K562 (cell line): Measurements from ENCODE around the gene PAN2. TPM values are rescaled to one million over a fixed set of nuclear protein-coding genes. Genes with fewer than 3 reads are reported as not detected.

Experiments used
- CBX3 ChIP-seq, 2 experiments: IDR thresholded peaks; 1 replicate in 1 of 2; 2 replicates in 1 of 2; pipeline ENCODE4 v1.6.1; 2012; ENCODE audit warnings: inconsistent platforms in 2 of 2, low read length in 2 of 2, borderline replicate concordance in 1 of 2, control low read depth in 1 of 2
- KDM2B ChIP-seq: fragments of 250-450 bp; sonication (Bioruptor Pico); IDR thresholded peaks from 2 replicates; pipeline ENCODE4 v1.8.0; 2021; ENCODE audit warnings: mild to moderate bottlenecking, moderate library complexity
- PTRF ChIP-seq: fragments of 450-650 bp; IDR thresholded peaks from 2 replicates; pipeline ENCODE4 v1.6.1; 2016; ENCODE audit warnings: mild to moderate bottlenecking, missing genetic modification characterization, missing compliant biosample characterization
- RBM17 ChIP-seq: fragments of 200-400 bp; formaldehyde crosslinking; IDR thresholded peaks from 2 replicates; pipeline ENCODE4 v1.6.1; 2017; ENCODE audit warnings: low read depth, mild to moderate bottlenecking, low read length, borderline replicate concordance
- SMARCE1 ChIP-seq: fragments of 450-650 bp; IDR thresholded peaks from 2 replicates; pipeline ENCODE4 v1.7.1; 2016; ENCODE audit warnings: mild to moderate bottlenecking
- ZNF589 ChIP-seq: fragments of 200-800 bp; sonication (Bioruptor generic); IDR thresholded peaks from 2 replicates; pipeline ENCODE4 v1.6.1; 2016; ENCODE audit warnings: low read depth, missing genetic modification characterization, missing compliant biosample characterization
- ZNF75A ChIP-seq: fragments of 450-650 bp; formaldehyde crosslinking; IDR thresholded peaks from 2 replicates; pipeline ENCODE4 v1.4.0; 2020; ENCODE audit warnings: mild to moderate bottlenecking
- polyA plus RNA-seq, 8 experiments: library from polyadenylated mRNA; depleted of rRNA in 4 of 8; stranded (reverse) in 5 of 8; unstranded in 3 of 8; fragments of >200 nt; fragmentation: Nextera tagmentation in 2 of 8; fragmentation: Illumina TruSeq in 1 of 8; extraction: Ambion mirVana in 2 of 8; extraction: Trizol in 1 of 8; gene quantifications; 2 replicates each; pipeline versions ENCODE4 v1.2.1 to v1.2.3, GENCODE V29; 2011 to 2014; ENCODE audit warnings: inconsistent platforms in 1 of 8, missing spikeins in 1 of 8
- total RNA-seq, 7 experiments: library from RNA; depleted of rRNA in 6 of 7; stranded (reverse); fragments of >200 nt in 6 of 7; fragmentation: Illumina TruSeq in 2 of 7; extraction: Trizol in 2 of 7; gene quantifications; 2 replicates each; pipeline versions ENCODE4 v1.2.1 to v1.2.3, GENCODE V29; 2011 to 2021; ENCODE audit warnings: low replicate concordance in 1 of 7
- TF ChIP-seq, protein P1 (sequence below): sonication (generic); formaldehyde crosslinking; IDR thresholded peaks from 2 replicates; pipeline ENCODE4 v1.5.0; 2020; ENCODE audit warnings: missing genetic modification reagents
- TF ChIP-seq, protein P2 (sequence below): fragments of 450-650 bp; IDR thresholded peaks from 2 replicates; pipeline ENCODE4 v1.6.1; 2016; ENCODE audit warnings: mild to moderate bottlenecking, moderate library complexity

The PAN2 gene
- total and polyA plus RNA-seq, 9 of the 15 experiments (the other 6 are each of a cell fraction or from before 2014, with no cell fraction given), result 15.0 to 66.1 (median 25.9) TPM

DNA sequence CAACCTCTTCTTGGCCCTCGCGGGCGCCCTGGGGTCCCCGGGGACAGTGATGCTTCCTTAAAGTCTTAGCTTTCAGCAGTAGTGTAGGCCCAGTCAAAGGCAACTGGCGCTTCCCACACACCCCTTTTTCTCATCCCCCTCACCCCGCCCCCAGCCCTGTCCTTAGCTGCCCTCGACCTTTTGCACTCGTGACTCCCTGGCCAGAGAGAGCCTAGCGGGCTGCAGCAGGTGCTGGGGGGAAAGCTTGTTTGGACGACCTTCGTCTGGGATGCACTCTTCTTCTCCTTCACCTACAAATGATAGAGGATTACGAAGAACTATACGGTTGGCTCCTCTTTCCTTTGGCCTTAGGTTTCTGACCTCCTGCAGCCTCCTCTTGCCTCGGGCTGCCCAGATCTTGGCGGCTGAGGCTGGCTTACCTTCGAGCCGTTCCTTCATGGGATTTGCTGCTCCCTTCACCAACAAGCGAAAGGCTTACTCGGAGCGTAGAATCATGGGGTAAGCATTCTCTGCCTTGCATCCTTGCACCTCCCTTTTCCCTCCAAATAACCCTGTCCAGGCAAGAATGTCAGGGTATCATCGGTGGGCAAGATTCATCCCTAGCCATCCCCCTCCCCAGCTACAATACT, 66.2 kb downstream of the PAN2 start (continued):
- TF ChIP-seq RBM17, result no peak
- no peak for TF ChIP-seq ZNF589
- TF ChIP-seq SMARCE1, result no peak
- TF ChIP-seq CBX3 (IDR thresholded peaks at IDR 0.05; ENCODE audit: borderline replicate concordance in 1 of 2, low read length in 2 of 2), result no peak
- TF ChIP-seq, protein P1, sequence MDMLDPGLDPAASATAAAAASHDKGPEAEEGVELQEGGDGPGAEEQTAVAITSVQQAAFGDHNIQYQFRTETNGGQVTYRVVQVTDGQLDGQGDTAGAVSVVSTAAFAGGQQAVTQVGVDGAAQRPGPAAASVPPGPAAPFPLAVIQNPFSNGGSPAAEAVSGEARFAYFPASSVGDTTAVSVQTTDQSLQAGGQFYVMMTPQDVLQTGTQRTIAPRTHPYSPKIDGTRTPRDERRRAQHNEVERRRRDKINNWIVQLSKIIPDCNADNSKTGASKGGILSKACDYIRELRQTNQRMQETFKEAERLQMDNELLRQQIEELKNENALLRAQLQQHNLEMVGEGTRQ (CRISPR knock-in tag), result peak; percentile 30; the same call in 1 of the 2 replicates
- TF ChIP-seq, protein P2, sequence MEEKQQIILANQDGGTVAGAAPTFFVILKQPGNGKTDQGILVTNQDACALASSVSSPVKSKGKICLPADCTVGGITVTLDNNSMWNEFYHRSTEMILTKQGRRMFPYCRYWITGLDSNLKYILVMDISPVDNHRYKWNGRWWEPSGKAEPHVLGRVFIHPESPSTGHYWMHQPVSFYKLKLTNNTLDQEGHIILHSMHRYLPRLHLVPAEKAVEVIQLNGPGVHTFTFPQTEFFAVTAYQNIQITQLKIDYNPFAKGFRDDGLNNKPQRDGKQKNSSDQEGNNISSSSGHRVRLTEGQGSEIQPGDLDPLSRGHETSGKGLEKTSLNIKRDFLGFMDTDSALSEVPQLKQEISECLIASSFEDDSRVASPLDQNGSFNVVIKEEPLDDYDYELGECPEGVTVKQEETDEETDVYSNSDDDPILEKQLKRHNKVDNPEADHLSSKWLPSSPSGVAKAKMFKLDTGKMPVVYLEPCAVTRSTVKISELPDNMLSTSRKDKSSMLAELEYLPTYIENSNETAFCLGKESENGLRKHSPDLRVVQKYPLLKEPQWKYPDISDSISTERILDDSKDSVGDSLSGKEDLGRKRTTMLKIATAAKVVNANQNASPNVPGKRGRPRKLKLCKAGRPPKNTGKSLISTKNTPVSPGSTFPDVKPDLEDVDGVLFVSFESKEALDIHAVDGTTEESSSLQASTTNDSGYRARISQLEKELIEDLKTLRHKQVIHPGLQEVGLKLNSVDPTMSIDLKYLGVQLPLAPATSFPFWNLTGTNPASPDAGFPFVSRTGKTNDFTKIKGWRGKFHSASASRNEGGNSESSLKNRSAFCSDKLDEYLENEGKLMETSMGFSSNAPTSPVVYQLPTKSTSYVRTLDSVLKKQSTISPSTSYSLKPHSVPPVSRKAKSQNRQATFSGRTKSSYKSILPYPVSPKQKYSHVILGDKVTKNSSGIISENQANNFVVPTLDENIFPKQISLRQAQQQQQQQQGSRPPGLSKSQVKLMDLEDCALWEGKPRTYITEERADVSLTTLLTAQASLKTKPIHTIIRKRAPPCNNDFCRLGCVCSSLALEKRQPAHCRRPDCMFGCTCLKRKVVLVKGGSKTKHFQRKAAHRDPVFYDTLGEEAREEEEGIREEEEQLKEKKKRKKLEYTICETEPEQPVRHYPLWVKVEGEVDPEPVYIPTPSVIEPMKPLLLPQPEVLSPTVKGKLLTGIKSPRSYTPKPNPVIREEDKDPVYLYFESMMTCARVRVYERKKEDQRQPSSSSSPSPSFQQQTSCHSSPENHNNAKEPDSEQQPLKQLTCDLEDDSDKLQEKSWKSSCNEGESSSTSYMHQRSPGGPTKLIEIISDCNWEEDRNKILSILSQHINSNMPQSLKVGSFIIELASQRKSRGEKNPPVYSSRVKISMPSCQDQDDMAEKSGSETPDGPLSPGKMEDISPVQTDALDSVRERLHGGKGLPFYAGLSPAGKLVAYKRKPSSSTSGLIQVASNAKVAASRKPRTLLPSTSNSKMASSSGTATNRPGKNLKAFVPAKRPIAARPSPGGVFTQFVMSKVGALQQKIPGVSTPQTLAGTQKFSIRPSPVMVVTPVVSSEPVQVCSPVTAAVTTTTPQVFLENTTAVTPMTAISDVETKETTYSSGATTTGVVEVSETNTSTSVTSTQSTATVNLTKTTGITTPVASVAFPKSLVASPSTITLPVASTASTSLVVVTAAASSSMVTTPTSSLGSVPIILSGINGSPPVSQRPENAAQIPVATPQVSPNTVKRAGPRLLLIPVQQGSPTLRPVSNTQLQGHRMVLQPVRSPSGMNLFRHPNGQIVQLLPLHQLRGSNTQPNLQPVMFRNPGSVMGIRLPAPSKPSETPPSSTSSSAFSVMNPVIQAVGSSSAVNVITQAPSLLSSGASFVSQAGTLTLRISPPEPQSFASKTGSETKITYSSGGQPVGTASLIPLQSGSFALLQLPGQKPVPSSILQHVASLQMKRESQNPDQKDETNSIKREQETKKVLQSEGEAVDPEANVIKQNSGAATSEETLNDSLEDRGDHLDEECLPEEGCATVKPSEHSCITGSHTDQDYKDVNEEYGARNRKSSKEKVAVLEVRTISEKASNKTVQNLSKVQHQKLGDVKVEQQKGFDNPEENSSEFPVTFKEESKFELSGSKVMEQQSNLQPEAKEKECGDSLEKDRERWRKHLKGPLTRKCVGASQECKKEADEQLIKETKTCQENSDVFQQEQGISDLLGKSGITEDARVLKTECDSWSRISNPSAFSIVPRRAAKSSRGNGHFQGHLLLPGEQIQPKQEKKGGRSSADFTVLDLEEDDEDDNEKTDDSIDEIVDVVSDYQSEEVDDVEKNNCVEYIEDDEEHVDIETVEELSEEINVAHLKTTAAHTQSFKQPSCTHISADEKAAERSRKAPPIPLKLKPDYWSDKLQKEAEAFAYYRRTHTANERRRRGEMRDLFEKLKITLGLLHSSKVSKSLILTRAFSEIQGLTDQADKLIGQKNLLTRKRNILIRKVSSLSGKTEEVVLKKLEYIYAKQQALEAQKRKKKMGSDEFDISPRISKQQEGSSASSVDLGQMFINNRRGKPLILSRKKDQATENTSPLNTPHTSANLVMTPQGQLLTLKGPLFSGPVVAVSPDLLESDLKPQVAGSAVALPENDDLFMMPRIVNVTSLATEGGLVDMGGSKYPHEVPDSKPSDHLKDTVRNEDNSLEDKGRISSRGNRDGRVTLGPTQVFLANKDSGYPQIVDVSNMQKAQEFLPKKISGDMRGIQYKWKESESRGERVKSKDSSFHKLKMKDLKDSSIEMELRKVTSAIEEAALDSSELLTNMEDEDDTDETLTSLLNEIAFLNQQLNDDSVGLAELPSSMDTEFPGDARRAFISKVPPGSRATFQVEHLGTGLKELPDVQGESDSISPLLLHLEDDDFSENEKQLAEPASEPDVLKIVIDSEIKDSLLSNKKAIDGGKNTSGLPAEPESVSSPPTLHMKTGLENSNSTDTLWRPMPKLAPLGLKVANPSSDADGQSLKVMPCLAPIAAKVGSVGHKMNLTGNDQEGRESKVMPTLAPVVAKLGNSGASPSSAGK, result peak; percentile 25
- 0 out of 2 replicates have a peak, but pooled peaks have one; percentile 2 for TF ChIP-seq PTRF
- TF ChIP-seq ZNF75A (CRISPR knock-in tag), result no peak
- TF ChIP-seq KDM2B (CRISPR knock-in tag), result no peak
